CD4-positive, alpha-beta T cell (primary cell): Measurements from ENCODE around the gene BAZ2A. TPM values are rescaled to one million over a fixed set of nuclear protein-coding genes. Genes with fewer than 3 reads are reported as not detected.
A peak's percentile ranks its signal among the peaks of the same experiment; 100 is the strongest.
"Not testable (repeated sequence)": the region's sequence is repeated elsewhere in the genome, so short reads cannot be mapped to it uniquely, and the experiment has no call there.

Experiments used
- ATAC-seq: fragments of 200-7000 bp; cut with Tn5 transposase; one replicate; pipeline ENCODE4 v1.10.0; 2022; ENCODE audit warnings: mild to moderate bottlenecking; ENCODE audit not compliant: poor library complexity
- CTCF ChIA-PET: fragments of 350-600 bp; sonication (Branson Sonifier 250); formaldehyde crosslinking; loops from one replicate; lab custom pipeline; 2021; ENCODE audit warnings: antibody characterized with exemption, inconsistent platforms; lab: Charles Lee
- POLR2A ChIA-PET: fragments of 350-600 bp; sonication (Branson Sonifier 250); formaldehyde crosslinking; loops from one replicate; lab custom pipeline; 2021; ENCODE audit warnings: antibody characterized with exemption, inconsistent platforms; lab: Charles Lee
- DNase-seq, 14 experiments: peaks; one replicate each; pipeline ENCODE4 v3.0.0-alpha.2; 2013 to 2020; ENCODE audit warnings: mixed read lengths in 2 of 14
- H3K27ac ChIP-seq, 2 donors: one replicate each; pipeline versions ENCODE4 v1.5.1 to v1.7.0; 2013; ENCODE audit warnings: low read length in 2 of 2, low read depth in 1 of 2, mild to moderate bottlenecking in 1 of 2
- H3K27me3 ChIP-seq, 2 experiments: 1 replicate in 1 of 2; 2 replicates in 1 of 2; pipeline versions ENCODE4 v1.6.1 to v1.7.0; 2013; ENCODE audit warnings: low read length in 2 of 2, control low read depth in 1 of 2, mild to moderate bottlenecking in 1 of 2, moderate library complexity in 1 of 2; ENCODE audit not compliant: insufficient read depth in 2 of 2, control insufficient read depth in 1 of 2
- H3K36me3 ChIP-seq: one replicate; pipeline ENCODE4 v1.6.1; 2013; ENCODE audit warnings: low read length, control low read depth; ENCODE audit not compliant: insufficient read depth
- H3K4me1 ChIP-seq: one replicate; pipeline ENCODE4 v1.6.1; 2013; ENCODE audit warnings: low read length, control low read depth; ENCODE audit not compliant: insufficient read depth
- H3K4me3 ChIP-seq: one replicate; pipeline ENCODE4 v1.5.1; 2013; ENCODE audit warnings: mild to moderate bottlenecking, low read length, moderate library complexity
- H3K9me3 ChIP-seq, 2 experiments: 1 replicate in 1 of 2; 2 replicates in 1 of 2; pipeline versions ENCODE4 v1.6.1 to v1.7.0; 2013; ENCODE audit warnings: low read length in 2 of 2, mild to moderate bottlenecking in 2 of 2, control low read depth in 1 of 2, moderate library complexity in 1 of 2; ENCODE audit not compliant: control insufficient read depth in 1 of 2, insufficient read depth in 1 of 2
- H3K27ac Mint-ChIP-seq: one replicate; pipeline ENCODE4 v1.8.0; 2020; ENCODE audit warnings: mixed read lengths
- H3K27me3 Mint-ChIP-seq: one replicate; pipeline ENCODE4 v1.8.0; 2021; ENCODE audit warnings: mixed read lengths
- H3K36me3 Mint-ChIP-seq: one replicate; pipeline ENCODE4 v1.8.0; 2021; ENCODE audit warnings: low read depth, mixed read lengths
- H3K4me1 Mint-ChIP-seq: one replicate; pipeline ENCODE4 v1.8.0; 2021; ENCODE audit warnings: low read depth, mixed read lengths
- H3K4me3 Mint-ChIP-seq: one replicate; pipeline ENCODE4 v1.8.0; 2020; ENCODE audit warnings: mild to moderate bottlenecking, mixed read lengths
- H3K9me3 Mint-ChIP-seq: one replicate; pipeline ENCODE4 v1.8.0; 2020; ENCODE audit warnings: mixed read lengths
- CTCF ChIP-seq: fragments of 200-600 bp; IDR thresholded peaks from one replicate; pipeline ENCODE4 v1.8.0; 2022; ENCODE audit warnings: antibody characterized with exemption, mild to moderate bottlenecking
- intact Hi-C, 2 experiments: fragments of 100-400 bp; cut with DNase I in 1 of 2; cut with micrococcal nuclease in 1 of 2; formaldehyde crosslinking; loops; one replicate each; pipeline versions ENCODE4 v1.15.1 to v1.9.0; 2023 to 2025; cut with DNase I, micrococcal nuclease
- total RNA-seq, 174 experiments: library from RNA in 2 of 174; stranded (reverse) in 2 of 174; gene quantifications; one replicate each; pipeline ENCODE4 v1.2.3 and lab custom pipeline; 2021 to 2026

Gene BAZ2A
- total RNA-seq, 2 experiments from 2014 or later = 207 to 211 TPM

GRCh38 chr12:56658921-56659320 is 28.8 kb upstream of the BAZ2A start:
- Mint-ChIP-seq H3K4me1 (no peaks in the 10 kb centered on the region), H3K36me3 (peaks cover 26% of the 10 kb centered on the region), H3K27me3 (no peaks in the 10 kb centered on the region), H3K9me3 (peaks cover 2% of the 10 kb centered on the region), H3K27ac (no peak overlapping the region), H3K4me3 (no peak overlapping the region)
- peaks cover 11% of the 10 kb centered on the region for H3K36me3 ChIP-seq
- intact Hi-C loops = no loop called here
- ATAC-seq (no peak), DNase-seq (no peak)
- TF ChIP-seq CTCF = no peak
- no peak overlapping the region for H3K4me3 ChIP-seq
- H3K27me3 ChIP-seq = no peaks in the 10 kb centered on the region
- POLR2A ChIA-PET = interaction anchor here (0.9 to 3.2 kb wide), 4 partner anchors 13 to 31 kb away, joined by 3 to 12 read pairs (median 5); partner anchors contain the start of gene ATP5F1B
- peaks cover 0 to 6% of the 10 kb centered on the region in 2 experiments for H3K9me3 ChIP-seq
- CTCF ChIA-PET = interaction anchor here (1.3 kb wide), 1 partner anchor 22 kb away, joined by 4 read pairs; no protein-coding TSS in a partner anchor
- no peak overlapping the region for H3K27ac ChIP-seq
- H3K4me1 ChIP-seq = no peaks in the 10 kb centered on the region

GRCh38 chr12:56657416-56658379 is 27.6 kb upstream of the BAZ2A start:
- Mint-ChIP-seq H3K27ac (no peak overlapping the region), H3K4me1 (no peaks in the 10 kb centered on the region), H3K4me3 (no peak overlapping the region), H3K27me3 (no peaks in the 10 kb centered on the region), H3K36me3 (peaks cover 19% of the 10 kb centered on the region), H3K9me3 (peaks cover 5% of the 10 kb centered on the region)
- H3K36me3 ChIP-seq = peaks cover 1% of the 10 kb centered on the region
- intact Hi-C loops = no loop called here
- H3K9me3 ChIP-seq = peaks cover 0 to 12% of the 10 kb centered on the region in 2 experiments
- H3K27me3 ChIP-seq = no peaks in the 10 kb centered on the region
- no peak overlapping the region for H3K4me3 ChIP-seq
- H3K27ac ChIP-seq = no peak overlapping the region
- no peak for ATAC-seq
- H3K4me1 ChIP-seq = no peaks in the 10 kb centered on the region
- no peak for DNase-seq
- TF ChIP-seq CTCF = no peak
- POLR2A ChIA-PET = interaction anchor here (1.6 to 3.2 kb wide), 2 partner anchors 12 to 21 kb away, joined by 6 to 12 read pairs; partner anchors contain the start of gene ATP5F1B
- CTCF ChIA-PET = interaction anchor here (0.7 kb wide), 1 partner anchor 14 kb away, joined by 3 read pairs; no protein-coding TSS in a partner anchor

- H3K4me3 Mint-ChIP-seq, intact Hi-C loops, H3K27ac Mint-ChIP-seq, H3K4me3 ChIP-seq, H3K4me1 Mint-ChIP-seq, ATAC-seq, H3K27me3 ChIP-seq, DNase-seq, H3K27ac ChIP-seq, H3K36me3 Mint-ChIP-seq, H3K4me1 ChIP-seq, H3K27me3 Mint-ChIP-seq, H3K36me3 ChIP-seq, CTCF ChIA-PET, H3K9me3 Mint-ChIP-seq, POLR2A ChIA-PET: not testable (repeated sequence)
- peaks cover 0 to 16% of the 10 kb centered on the region in 2 experiments for H3K9me3 ChIP-seq
Observed at GRCh38 chr12:56653781-56654180, 23.7 kb upstream of the BAZ2A start.

DNA sequence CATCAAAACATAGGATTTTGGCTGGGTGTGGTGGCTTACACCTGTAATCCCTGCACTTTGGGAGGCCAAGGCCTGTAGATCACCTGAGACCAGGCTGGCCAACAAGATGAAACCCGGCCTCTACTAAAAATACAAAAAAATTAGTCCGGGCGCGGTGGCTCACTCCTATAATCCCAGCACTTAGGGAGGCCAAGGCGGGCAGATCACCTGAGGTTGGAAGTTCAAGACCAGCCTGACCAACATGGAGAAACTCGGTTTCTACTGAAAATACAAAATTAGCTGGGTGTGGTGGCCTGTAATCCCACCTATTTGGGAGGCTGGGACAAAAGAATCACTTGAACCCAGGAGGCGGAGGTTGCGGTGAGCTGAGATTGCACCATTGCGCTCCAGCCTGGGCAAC is 17.9 kb upstream of the BAZ2A start:
- H3K9me3 ChIP-seq, intact Hi-C loops, H3K27ac Mint-ChIP-seq, H3K4me3 ChIP-seq, H3K9me3 Mint-ChIP-seq, DNase-seq, H3K27ac ChIP-seq, H3K27me3 ChIP-seq, ATAC-seq, H3K27me3 Mint-ChIP-seq: not testable (repeated sequence)
- H3K4me1 Mint-ChIP-seq = peaks cover 29% of the 10 kb centered on the region
- peaks cover 37% of the 10 kb centered on the region for H3K36me3 Mint-ChIP-seq
- Histone ChIP-seq H3K4me1 (peaks cover 23% of the 10 kb centered on the region), H3K36me3 (peaks cover 17% of the 10 kb centered on the region)
- CTCF ChIA-PET = interaction anchor here (3.9 kb wide), 1 partner anchor 12 kb away, joined by 25 read pairs; no protein-coding TSS in a partner anchor
- POLR2A ChIA-PET = interaction anchor here (0.6 kb wide), 1 partner anchor 16 kb away, joined by 4 read pairs; no protein-coding TSS in a partner anchor
- peak overlapping the region; percentile 7 for H3K4me3 Mint-ChIP-seq
